Measurements from ENCODE around the gene ATG7.

The ATG7 gene

DNA sequence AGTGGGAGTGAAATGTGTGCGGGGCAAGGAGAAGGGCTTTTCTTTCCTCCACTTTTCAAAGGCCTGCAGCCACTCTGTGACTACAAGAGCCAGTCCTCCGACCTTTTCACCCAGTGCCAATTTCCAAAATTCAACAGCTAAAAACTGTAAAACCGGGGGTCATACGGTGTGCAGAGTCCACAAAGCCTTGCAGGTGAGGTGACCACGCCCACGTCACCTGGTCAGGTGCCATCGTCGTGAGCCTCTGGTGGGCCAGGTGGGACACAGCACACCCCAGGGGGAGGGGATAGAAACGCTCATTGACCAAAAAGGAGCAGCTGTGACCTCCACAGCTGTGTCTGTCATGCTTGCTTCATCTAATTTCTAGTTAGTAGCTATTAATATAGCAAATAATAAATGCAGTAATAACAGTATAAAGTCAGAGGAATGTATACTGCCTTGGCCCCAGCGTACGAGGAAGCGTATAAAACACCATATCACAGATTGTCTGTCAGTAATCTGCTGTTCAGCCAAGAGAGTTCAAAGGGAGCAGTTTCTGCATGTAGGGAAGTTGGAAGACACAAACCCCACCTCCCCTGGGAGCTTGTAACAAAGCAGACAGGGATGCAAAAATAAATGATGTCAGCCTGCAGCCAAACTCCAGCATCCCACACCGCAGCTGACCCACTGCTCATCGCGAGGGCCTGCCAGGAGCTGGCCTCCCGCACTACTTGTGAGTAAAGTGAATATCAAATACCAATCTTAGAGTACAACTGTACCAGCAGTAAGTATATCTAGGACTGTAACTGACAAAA lies 284.9 kb downstream of the ATG7 start:
- no peak for DNase-seq

DNA sequence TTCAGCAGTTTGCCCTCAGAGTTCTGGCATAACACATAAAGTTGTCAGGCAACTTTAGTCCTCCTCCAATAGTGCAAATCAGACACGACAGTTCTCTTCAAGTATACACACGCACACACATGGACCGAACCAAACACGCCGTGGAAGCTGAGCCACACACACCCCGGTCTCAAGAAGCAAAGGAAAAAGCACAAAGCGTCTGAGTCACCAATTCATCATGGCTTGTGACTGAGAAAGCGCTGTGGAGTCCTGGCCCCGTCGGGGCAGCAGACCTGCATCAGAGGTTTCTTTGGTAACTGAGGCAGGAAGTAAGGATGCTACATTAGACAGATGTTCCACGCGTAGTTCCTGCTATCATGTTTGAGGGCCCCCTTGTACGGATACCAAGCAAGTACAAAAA lies 285.8 kb downstream of the ATG7 start:
- no peak for DNase-seq

- no peak for DNase-seq
Observed at GRCh38 chr3:11558411-11558903, 286.3 kb downstream of the ATG7 start.

DNA sequence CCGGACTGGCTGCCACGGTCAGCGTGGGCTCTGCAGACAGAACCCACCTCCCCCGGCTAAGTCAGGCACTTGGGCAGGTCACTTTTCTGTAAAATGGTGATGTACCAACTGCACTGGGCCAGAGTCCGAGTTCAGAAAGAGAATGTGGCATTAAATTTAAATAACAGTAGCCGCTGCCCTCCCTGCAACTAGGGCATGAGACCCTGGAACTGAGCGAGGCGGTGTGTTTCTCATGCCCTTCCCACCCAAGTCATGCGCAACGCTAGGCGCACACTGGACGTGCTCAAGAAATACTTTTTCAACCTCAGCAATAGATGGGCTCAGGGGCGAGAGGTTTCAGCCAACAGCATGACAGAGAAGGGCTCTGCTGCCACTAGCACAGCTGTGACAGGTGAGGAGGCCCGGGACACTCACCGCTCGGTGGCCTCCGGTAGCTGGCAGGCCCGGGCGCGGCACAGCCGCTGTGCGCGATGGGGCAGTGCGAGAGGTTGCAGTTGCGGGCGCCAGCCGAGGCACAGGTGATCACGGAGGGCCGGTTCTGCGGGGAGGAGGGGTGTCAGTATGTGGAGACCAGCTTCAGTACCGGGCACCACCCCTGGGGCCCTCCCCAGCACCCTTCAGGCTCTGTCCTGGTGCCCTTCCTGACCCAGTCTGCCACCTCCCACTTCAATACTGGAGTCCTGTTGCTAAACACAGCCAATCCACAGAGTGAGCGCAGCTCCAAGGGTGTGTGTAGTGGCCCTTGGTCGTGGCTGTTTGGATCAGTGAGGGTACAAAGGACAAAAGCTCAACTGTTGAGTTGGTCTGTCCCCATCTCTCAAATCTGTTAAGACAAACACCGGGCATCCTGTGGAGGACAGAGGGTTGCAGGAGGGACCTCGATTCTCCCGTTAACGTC lies 287.0 kb downstream of the ATG7 start:
- DNase-seq = no peak

GRCh38 chr3:11559816-11560633 lies 287.8 kb downstream of the ATG7 start:
- no peak for DNase-seq

DNA sequence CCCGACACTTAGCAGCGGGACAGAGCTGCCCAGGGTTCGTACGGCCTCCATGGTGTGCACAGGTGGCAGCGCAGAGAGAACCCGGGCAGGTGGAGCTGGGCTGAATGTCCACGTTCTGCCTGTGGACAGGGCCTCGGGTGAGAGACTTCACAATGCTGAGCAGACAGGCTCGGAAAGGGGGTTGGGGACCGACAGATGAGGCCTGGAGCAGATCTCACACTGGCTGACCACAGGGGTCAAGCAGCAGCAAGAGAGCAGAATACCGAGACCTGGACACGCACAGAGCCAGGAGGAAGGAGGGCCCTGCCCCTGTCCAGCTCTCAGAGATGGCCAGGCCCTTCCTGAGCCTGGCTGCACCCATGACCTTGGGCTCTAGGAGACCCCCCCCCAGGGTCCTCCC lies 288.5 kb downstream of the ATG7 start:
- DNase-seq = no peak

DNA sequence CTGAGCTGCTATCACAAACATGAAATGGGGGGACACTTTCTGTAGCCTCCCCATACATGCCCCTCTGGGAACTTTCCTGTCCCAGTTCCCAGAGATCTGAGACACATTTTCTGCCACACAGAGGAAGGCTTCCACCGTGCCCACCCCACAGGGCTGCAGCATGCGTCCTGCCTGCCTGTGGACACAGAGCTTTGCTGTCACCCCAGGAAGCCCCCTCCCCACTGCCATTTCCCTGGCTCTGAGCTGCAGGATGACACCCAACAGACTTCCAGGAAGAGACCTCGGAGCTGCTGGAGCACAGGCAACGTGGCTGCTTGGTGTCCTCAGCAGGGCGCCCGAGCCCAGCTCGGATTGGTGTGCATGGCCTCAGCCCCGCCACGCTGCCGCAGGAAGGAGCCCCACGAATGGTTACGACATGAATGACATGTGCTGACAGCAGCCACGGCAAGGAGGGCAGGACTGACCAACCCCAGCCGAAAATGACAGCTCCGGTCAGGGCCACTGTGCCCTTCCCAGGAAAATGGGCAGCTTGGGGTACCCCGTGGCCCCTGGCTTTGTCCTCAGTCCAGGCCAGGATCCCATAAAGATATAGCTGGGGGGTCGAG lies 290.2 kb downstream of the ATG7 start:
- DNase-seq = no peak

DNA sequence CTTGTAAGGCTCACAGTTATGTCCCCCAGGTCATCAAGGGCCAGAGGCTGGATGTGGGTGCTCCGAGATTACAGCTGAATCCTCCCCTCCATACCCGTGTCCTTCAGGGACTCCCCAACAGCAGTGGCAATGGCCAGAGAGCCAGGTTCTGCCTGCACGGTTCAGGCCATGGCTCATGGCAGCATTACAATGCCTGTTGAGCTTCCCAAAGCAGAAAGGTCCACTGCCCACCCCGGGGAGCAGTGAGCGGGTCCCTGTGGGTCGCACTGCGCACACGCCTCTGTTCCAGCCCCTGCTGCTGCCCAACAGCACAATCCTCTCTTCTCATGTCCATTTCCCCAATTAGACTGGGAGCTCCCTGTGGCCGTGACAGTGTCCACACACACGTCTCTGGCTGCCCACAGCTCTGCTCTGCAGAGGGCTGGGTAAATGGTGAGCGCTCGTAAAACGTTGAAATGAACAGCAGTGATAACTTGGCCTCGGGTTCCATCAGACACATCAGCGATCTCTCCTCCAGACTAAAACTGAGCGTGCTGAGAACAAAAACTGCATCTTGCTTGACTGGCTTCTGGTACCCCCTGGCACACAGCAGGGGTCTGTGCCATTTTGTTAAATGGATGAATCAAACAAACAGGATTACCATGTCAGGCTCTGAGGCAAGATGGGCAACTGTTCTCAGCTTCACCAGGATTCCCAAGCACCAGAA lies 291.1 kb downstream of the ATG7 start:
- DNase-seq = no peak

- no peak for DNase-seq
Observed at GRCh38 chr3:11563865-11564185, 291.6 kb downstream of the ATG7 start.

DNA sequence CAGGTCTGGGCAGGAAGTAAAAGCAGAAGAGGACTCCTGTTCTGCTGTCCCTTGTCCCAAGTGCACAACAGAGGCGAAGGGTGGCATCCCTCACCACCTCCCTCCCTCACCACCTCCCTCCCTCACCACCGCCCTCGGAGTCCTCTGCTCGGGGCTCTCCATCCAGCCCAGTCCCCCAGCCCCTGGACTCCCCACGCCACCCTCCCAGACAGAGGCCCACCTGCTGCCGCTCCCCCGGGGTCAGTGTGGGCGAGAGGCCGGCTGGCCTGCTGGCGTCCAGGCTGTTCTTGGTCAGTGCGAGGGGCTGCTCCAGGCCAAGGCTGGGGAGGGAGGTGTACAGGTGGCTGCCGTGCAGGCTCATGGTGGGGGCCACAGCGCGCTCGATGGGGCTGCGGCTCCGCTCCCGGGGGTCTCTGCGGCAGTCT lies 292.4 kb downstream of the ATG7 start:
- no peak for DNase-seq

GRCh38 chr3:11565072-11565471 lies 292.9 kb downstream of the ATG7 start:
- DNase-seq = no peak

DNA sequence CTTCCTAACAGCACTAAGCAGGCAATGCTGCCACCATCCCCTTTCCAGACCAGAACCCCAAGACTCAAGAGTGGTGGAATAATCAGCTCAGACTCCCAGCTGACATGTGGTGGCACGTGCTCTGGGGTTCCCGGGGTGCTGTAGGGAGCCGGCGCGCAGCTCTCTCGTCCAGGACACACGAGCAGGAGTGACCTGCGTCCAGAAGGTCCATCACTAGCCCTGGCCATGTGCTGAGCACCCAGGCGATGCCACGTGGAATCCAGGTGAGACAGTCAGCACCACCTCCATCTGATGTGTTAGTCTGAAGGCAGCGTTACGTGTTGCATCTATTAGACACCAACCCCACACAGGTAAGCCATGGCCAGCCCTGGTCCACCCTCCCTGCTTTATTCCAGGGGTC lies 293.3 kb downstream of the ATG7 start:
- no peak for DNase-seq

GRCh38 chr3:11565932-11566331 lies 293.7 kb downstream of the ATG7 start:
- DNase-seq = no peak

DNA sequence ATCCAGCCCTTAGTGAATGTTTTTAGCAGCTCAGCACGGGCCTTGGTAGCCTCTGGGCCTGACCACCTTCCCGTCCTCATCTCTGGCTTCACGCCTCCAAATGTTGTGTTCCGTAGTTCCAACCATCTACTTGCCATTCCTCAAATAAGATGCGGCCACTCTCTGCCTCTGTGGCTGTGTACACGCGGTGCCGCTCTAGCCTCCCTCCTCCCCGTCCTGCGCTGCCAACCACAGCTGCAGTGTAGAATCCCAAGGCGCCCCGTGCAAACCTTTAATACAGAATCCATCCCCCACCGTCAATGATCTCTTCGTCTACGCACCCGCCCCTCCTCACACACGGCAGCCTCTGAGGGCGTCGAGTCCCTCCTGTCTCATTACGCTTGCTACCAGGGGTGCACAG lies 294.3 kb downstream of the ATG7 start:
- no peak for DNase-seq

- no peak for DNase-seq
Observed at GRCh38 chr3:11566916-11567315, 294.7 kb downstream of the ATG7 start.

DNA sequence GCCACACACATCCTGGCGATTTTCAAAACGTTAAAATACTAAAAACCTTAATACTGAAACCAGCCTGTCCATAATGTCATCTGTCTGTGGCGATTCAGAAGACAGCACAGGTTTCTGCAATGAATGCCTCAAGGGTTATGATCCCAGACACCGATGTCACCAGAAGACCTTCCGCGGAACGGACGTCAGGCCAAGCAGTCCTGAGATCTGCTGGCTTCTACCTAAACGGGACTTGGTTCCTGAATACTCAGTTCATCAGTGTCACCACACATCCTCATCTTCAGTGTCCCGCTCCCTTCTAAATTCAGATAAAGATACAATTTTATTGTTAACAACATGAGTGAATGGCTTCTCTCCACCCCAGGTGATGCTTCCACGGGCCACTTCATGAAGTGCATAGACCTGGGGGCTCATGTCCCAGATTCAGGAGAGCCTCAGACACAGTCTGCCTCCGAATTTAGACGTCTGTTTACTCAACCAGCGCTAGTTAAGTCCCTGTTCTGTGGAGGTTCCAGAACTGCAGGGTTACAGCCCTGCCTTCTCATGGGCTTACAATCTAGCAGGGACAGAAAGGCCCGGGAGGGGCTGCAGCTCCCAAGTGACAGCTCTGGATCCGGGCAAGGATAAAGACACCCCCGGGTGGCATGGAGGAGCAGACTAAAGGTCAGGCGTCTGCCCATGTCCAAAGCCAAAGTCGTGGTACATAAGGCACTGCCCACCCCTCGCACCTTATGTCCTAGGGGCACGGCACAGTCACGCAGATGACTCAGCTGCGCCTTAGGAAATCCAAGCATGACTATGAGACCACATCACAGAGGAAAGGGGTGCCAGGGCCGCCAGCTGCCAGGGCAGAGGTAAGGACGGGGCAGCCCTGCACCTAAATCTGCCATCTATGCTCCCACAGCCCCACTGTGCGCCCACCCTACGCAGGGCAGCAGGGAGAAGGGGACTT lies 295.6 kb downstream of the ATG7 start:
- no peak for DNase-seq

- no peak for DNase-seq
Observed at GRCh38 chr3:11568503-11569155, 296.4 kb downstream of the ATG7 start.

GRCh38 chr3:11569156-11569741 lies 297.1 kb downstream of the ATG7 start:
- DNase-seq = no peak

GRCh38 chr3:11570251-11570650 lies 298.1 kb downstream of the ATG7 start:
- no peak for DNase-seq

All from NCI-H1436 treated with DMSO at 0.1 percent for 48 hours (cell line).